HUES48 (cell line): ENCODE data around the gene ANAPC15.
A peak's percentile ranks its signal among the peaks of the same experiment; 100 is the strongest.

Experiments
- H3K27ac ChIP-seq: one replicate; pipeline ENCODE4 v1.7.0; 2013; ENCODE audit warnings: low read depth, low read length, inconsistent platforms
- H3K27me3 ChIP-seq: 2 replicates; pipeline ENCODE4 v1.6.1; 2013; ENCODE audit warnings: mild to moderate bottlenecking, low read length; ENCODE audit not compliant: control insufficient read depth, insufficient read depth
- H3K36me3 ChIP-seq: 2 replicates; pipeline ENCODE4 v1.6.1; 2013; ENCODE audit warnings: low read length; ENCODE audit not compliant: control insufficient read depth, insufficient read depth
- H3K4me1 ChIP-seq: 2 replicates; pipeline ENCODE4 v1.6.1; 2013; ENCODE audit warnings: mild to moderate bottlenecking, low read length; ENCODE audit not compliant: control insufficient read depth, insufficient read depth
- H3K4me3 ChIP-seq: 2 replicates; pipeline ENCODE4 v1.5.1; 2013; ENCODE audit warnings: mild to moderate bottlenecking, low read depth, low read length
- H3K9ac ChIP-seq: 2 replicates; pipeline ENCODE4 v1.6.1; 2013; ENCODE audit warnings: mild to moderate bottlenecking, low read depth, low read length, moderate library complexity
- H3K9me3 ChIP-seq: 2 replicates; pipeline ENCODE4 v1.6.1; 2013; ENCODE audit warnings: low read length; ENCODE audit not compliant: control insufficient read depth, insufficient read depth

Gene ANAPC15

GRCh38 chr11:72124046-72124445 is 11.6 kb upstream of the ANAPC15 start:
- Histone ChIP-seq H3K9ac (no peak overlapping the region), H3K36me3 (no peaks in the 10 kb centered on the region), H3K4me1 (no peaks in the 10 kb centered on the region), H3K27me3 (no peaks in the 10 kb centered on the region), H3K4me3 (no peak overlapping the region), H3K9me3 (peaks cover 20% of the 10 kb centered on the region), H3K27ac (no peak overlapping the region)

GRCh38 chr11:72123117-72123653 is 10.7 kb upstream of the ANAPC15 start:
- H3K36me3 ChIP-seq = no peaks in the 10 kb centered on the region
- H3K9ac ChIP-seq = no peak overlapping the region
- no peak overlapping the region for H3K27ac ChIP-seq
- no peak overlapping the region for H3K4me3 ChIP-seq
- H3K4me1 ChIP-seq = no peaks in the 10 kb centered on the region
- H3K9me3 ChIP-seq = peaks cover 14% of the 10 kb centered on the region
- no peaks in the 10 kb centered on the region for H3K27me3 ChIP-seq

- H3K4me3 ChIP-seq = no peak overlapping the region
- H3K27ac ChIP-seq = no peak overlapping the region
- peaks cover 8% of the 10 kb centered on the region for H3K9me3 ChIP-seq
- no peaks in the 10 kb centered on the region for H3K27me3 ChIP-seq
- no peaks in the 10 kb centered on the region for H3K4me1 ChIP-seq
- no peaks in the 10 kb centered on the region for H3K36me3 ChIP-seq
- no peak overlapping the region for H3K9ac ChIP-seq
Observed at GRCh38 chr11:72122607-72123006, 10.1 kb upstream of the ANAPC15 start.

GRCh38 chr11:72120930-72121329 is 8.4 kb upstream of the ANAPC15 start:
- peaks cover 6% of the 10 kb centered on the region; the same call in 1 of the 2 replicates for H3K9me3 ChIP-seq
- H3K36me3 ChIP-seq = no peaks in the 10 kb centered on the region
- no peak overlapping the region for H3K9ac ChIP-seq
- H3K4me1 ChIP-seq = no peaks in the 10 kb centered on the region
- no peak overlapping the region for H3K27ac ChIP-seq
- H3K4me3 ChIP-seq = no peak overlapping the region
- peaks cover 6% of the 10 kb centered on the region; the same call in 1 of the 2 replicates for H3K27me3 ChIP-seq

- no peaks in the 10 kb centered on the region for H3K4me1 ChIP-seq
- no peak overlapping the region for H3K27ac ChIP-seq
- H3K4me3 ChIP-seq = no peak overlapping the region
- H3K36me3 ChIP-seq = no peaks in the 10 kb centered on the region
- no peak overlapping the region for H3K9ac ChIP-seq
- H3K9me3 ChIP-seq = peaks cover under 1% of the 10 kb centered on the region; the same call in 1 of the 2 replicates
- peaks cover 6% of the 10 kb centered on the region; the same call in 1 of the 2 replicates for H3K27me3 ChIP-seq
Observed at GRCh38 chr11:72119198-72119597, 6.7 kb upstream of the ANAPC15 start.

GRCh38 chr11:72116019-72116755 is 3.7 kb upstream of the ANAPC15 start:
- Histone ChIP-seq H3K9ac (no peak overlapping the region), H3K4me1 (peaks cover 13% of the 10 kb centered on the region), H3K4me3 (no peak overlapping the region), H3K36me3 (no peaks in the 10 kb centered on the region), H3K9me3 (no peaks in the 10 kb centered on the region), H3K27me3 (peaks cover 6% of the 10 kb centered on the region; the same call in 1 of the 2 replicates), H3K27ac (no peak overlapping the region)

- Histone ChIP-seq H3K4me1 (peaks cover 13% of the 10 kb centered on the region), H3K9ac (no peak overlapping the region), H3K36me3 (peaks cover 11% of the 10 kb centered on the region; the same call in 1 of the 2 replicates), H3K27ac (no peak overlapping the region), H3K4me3 (no peak overlapping the region), H3K9me3 (no peaks in the 10 kb centered on the region), H3K27me3 (peaks cover 6% of the 10 kb centered on the region; the same call in 1 of the 2 replicates)
Observed at GRCh38 chr11:72114570-72114969, 2.1 kb upstream of the ANAPC15 start.

- Histone ChIP-seq H3K9ac (peak overlapping the region; percentile 96), H3K4me1 (peaks cover 13% of the 10 kb centered on the region), H3K4me3 (peak overlapping the region; percentile 84), H3K27ac (peak overlapping the region; percentile 97), H3K27me3 (peaks cover 6% of the 10 kb centered on the region; the same call in 1 of the 2 replicates), H3K36me3 (peaks cover 15% of the 10 kb centered on the region; the same call in 1 of the 2 replicates), H3K9me3 (no peaks in the 10 kb centered on the region)
Observed at GRCh38 chr11:72112978-72113808, 698 bp upstream of the ANAPC15 start.

- Histone ChIP-seq H3K27me3 (peaks cover 6% of the 10 kb centered on the region; the same call in 1 of the 2 replicates), H3K36me3 (peaks cover 15% of the 10 kb centered on the region; the same call in 1 of the 2 replicates), H3K27ac (peak overlapping the region; percentile 97), H3K4me1 (peaks cover 13% of the 10 kb centered on the region), H3K9ac (peak overlapping the region; percentile 96), H3K9me3 (no peaks in the 10 kb centered on the region), H3K4me3 (peak overlapping the region; percentile 84)
Observed at GRCh38 chr11:72111300-72112142, 974 bp downstream of the ANAPC15 start.

- Histone ChIP-seq H3K4me1 (peaks cover 12% of the 10 kb centered on the region), H3K9me3 (no peaks in the 10 kb centered on the region), H3K36me3 (peaks cover 18% of the 10 kb centered on the region; the same call in 1 of the 2 replicates), H3K27me3 (no peaks in the 10 kb centered on the region), H3K9ac (no peak within 1 kb of the TSS), H3K4me3 (no peak within 1 kb of the TSS), H3K27ac (no peak within 1 kb of the TSS)
Observed at GRCh38 chr11:72105888-72106287, 6.6 kb downstream of the ANAPC15 start, which contains the start of gene TOMT. Gene TOMT (plus strand): TSS chr11:72105924. CDS start chr11:72105952, 28 bp downstream.
